IPS DF 6.9 (cell line): Measurements from ENCODE around the gene TANGO6.

Source experiments
- DNase-seq: peaks from one replicate; pipeline ENCODE4 v3.0.0-alpha.2; 2013; ENCODE audit warnings: low read depth, low spot score
- H3K27ac ChIP-seq: one replicate; pipeline ENCODE4 v1.5.1; 2013; ENCODE audit warnings: low read length, control low read depth
- H3K27me3 ChIP-seq: 2 replicates; pipeline ENCODE4 v1.6.1; 2013; ENCODE audit warnings: mild to moderate bottlenecking, low read length; ENCODE audit not compliant: control insufficient read depth, insufficient read depth
- H3K36me3 ChIP-seq: 2 replicates; pipeline ENCODE4 v1.6.1; 2013; ENCODE audit warnings: low read length; ENCODE audit not compliant: control insufficient read depth, insufficient read depth
- H3K4me1 ChIP-seq: 2 replicates; pipeline ENCODE4 v1.6.1; 2013; ENCODE audit warnings: low read length; ENCODE audit not compliant: control insufficient read depth, insufficient read depth
- H3K4me3 ChIP-seq: 2 replicates; pipeline ENCODE4 v1.5.1; 2013; ENCODE audit warnings: mild to moderate bottlenecking, low read length
- H3K9me3 ChIP-seq: 2 replicates; pipeline ENCODE4 v1.6.1; 2013; ENCODE audit warnings: low read length, inconsistent platforms; ENCODE audit not compliant: control insufficient read depth, insufficient read depth
- WGBS: extraction: QIAGEN DNeasy Blood & Tissue Kit; methylation state at CpG from one replicate; pipeline ENCODE4 v1.1.7; 2013; ENCODE audit warnings: mixed read lengths, missing lambda C conversion rate; ENCODE audit not compliant: insufficient read length, insufficient coverage; 5-methylcytosine and 5-hydroxymethylcytosine counted together

TANGO6 gene

GRCh38 chr16:69072640-69072974 is 229.3 kb downstream of the TANGO6 start:
- Histone ChIP-seq H3K4me1 (peaks cover 12% of the 10 kb centered on the region; the same call in 1 of the 2 replicates), H3K9me3 (no peaks in the 10 kb centered on the region), H3K27ac (no peak overlapping the region), H3K4me3 (no peak overlapping the region), H3K27me3 (no peaks in the 10 kb centered on the region), H3K36me3 (no peaks in the 10 kb centered on the region)
- WGBS = no CpG with 5 or more reads among the region's 2 CpGs
- DNase-seq = no peak

- H3K27ac ChIP-seq = peak overlapping the region; percentile 12
- H3K27me3 ChIP-seq = no peaks in the 10 kb centered on the region
- H3K36me3 ChIP-seq = no peaks in the 10 kb centered on the region
- H3K9me3 ChIP-seq = no peaks in the 10 kb centered on the region
- no peak for DNase-seq
- H3K4me3 ChIP-seq = no peak overlapping the region
- peaks cover 12% of the 10 kb centered on the region; the same call in 1 of the 2 replicates for H3K4me1 ChIP-seq
- WGBS = no CpG with 5 or more reads among the region's 10 CpGs
Measured at GRCh38 chr16:69073181-69073702, 229.9 kb downstream of the TANGO6 start.

GRCh38 chr16:69077251-69077650 is 233.9 kb downstream of the TANGO6 start:
- no peak for DNase-seq
- no CpG with 5 or more reads among the region's 4 CpGs for WGBS
- Histone ChIP-seq H3K27ac (no peak overlapping the region), H3K4me3 (no peak overlapping the region), H3K36me3 (no peaks in the 10 kb centered on the region), H3K27me3 (no peaks in the 10 kb centered on the region), H3K9me3 (no peaks in the 10 kb centered on the region), H3K4me1 (peaks cover 9% of the 10 kb centered on the region; the same call in 1 of the 2 replicates)

- no peak for DNase-seq
- peaks cover 8% of the 10 kb centered on the region; the same call in 1 of the 2 replicates for H3K4me1 ChIP-seq
- H3K27ac ChIP-seq = no peak overlapping the region
- H3K27me3 ChIP-seq = no peaks in the 10 kb centered on the region
- WGBS = no CpG with 5 or more reads among the region's 7 CpGs
- no peaks in the 10 kb centered on the region for H3K9me3 ChIP-seq
- H3K4me3 ChIP-seq = no peak overlapping the region
- H3K36me3 ChIP-seq = no peaks in the 10 kb centered on the region
Measured at GRCh38 chr16:69078073-69078472, 234.7 kb downstream of the TANGO6 start.

- no CpG with 5 or more reads among the region's 2 CpGs for WGBS
- Histone ChIP-seq H3K9me3 (no peaks in the 10 kb centered on the region), H3K36me3 (no peaks in the 10 kb centered on the region), H3K27me3 (no peaks in the 10 kb centered on the region), H3K27ac (no peak overlapping the region), H3K4me1 (peaks cover 4% of the 10 kb centered on the region; the same call in 1 of the 2 replicates), H3K4me3 (no peak overlapping the region)
- DNase-seq = no peak
Measured at GRCh38 chr16:69079697-69080096, 236.4 kb downstream of the TANGO6 start.

GRCh38 chr16:69083306-69083941 is 240.1 kb downstream of the TANGO6 start:
- Histone ChIP-seq H3K36me3 (no peaks in the 10 kb centered on the region), H3K27ac (no peak overlapping the region), H3K4me3 (no peak overlapping the region), H3K4me1 (no peaks in the 10 kb centered on the region), H3K27me3 (no peaks in the 10 kb centered on the region), H3K9me3 (no peaks in the 10 kb centered on the region)
- WGBS = no CpG with 5 or more reads among the region's 16 CpGs
- no peak for DNase-seq

GRCh38 chr16:69084289-69084688 is 241.0 kb downstream of the TANGO6 start:
- Histone ChIP-seq H3K27ac (no peak overlapping the region), H3K4me3 (no peak overlapping the region), H3K9me3 (no peaks in the 10 kb centered on the region), H3K4me1 (peaks cover 1% of the 10 kb centered on the region), H3K27me3 (no peaks in the 10 kb centered on the region), H3K36me3 (no peaks in the 10 kb centered on the region)
- no CpG with 5 or more reads among the region's 2 CpGs for WGBS
- no peak for DNase-seq

GRCh38 chr16:69085032-69085695 is 241.8 kb downstream of the TANGO6 start:
- WGBS = no CpG with 5 or more reads among the region's 5 CpGs
- Histone ChIP-seq H3K4me1 (peaks cover 2% of the 10 kb centered on the region), H3K4me3 (no peak overlapping the region), H3K27ac (no peak overlapping the region), H3K27me3 (no peaks in the 10 kb centered on the region), H3K9me3 (no peaks in the 10 kb centered on the region), H3K36me3 (no peaks in the 10 kb centered on the region)
- no peak for DNase-seq

GRCh38 chr16:69087161-69087581 is 243.8 kb downstream of the TANGO6 start:
- Histone ChIP-seq H3K27ac (no peak overlapping the region), H3K9me3 (no peaks in the 10 kb centered on the region), H3K4me3 (no peak overlapping the region), H3K4me1 (peaks cover 2% of the 10 kb centered on the region), H3K27me3 (no peaks in the 10 kb centered on the region), H3K36me3 (no peaks in the 10 kb centered on the region)
- WGBS = 100% methylated on average over 1 of the region's 3 CpGs
- DNase-seq = no peak

- no peaks in the 10 kb centered on the region for H3K36me3 ChIP-seq
- H3K4me3 ChIP-seq = no peak overlapping the region
- WGBS = 100% methylated on average over 1 of the region's 4 CpGs
- no peak for DNase-seq
- peaks cover 2% of the 10 kb centered on the region for H3K4me1 ChIP-seq
- no peaks in the 10 kb centered on the region for H3K9me3 ChIP-seq
- H3K27me3 ChIP-seq = no peaks in the 10 kb centered on the region
- H3K27ac ChIP-seq = no peak overlapping the region
Measured at GRCh38 chr16:69088684-69089083, 245.4 kb downstream of the TANGO6 start.
